Ascending aorta (tissue), 2 donors: ENCODE data around the gene INTS11. TPM values are rescaled to one million over a fixed set of nuclear protein-coding genes. Genes with fewer than 3 reads are reported as not detected.

Source experiments
- DNase-seq, 2 donors: peaks; one replicate each; pipeline ENCODE4 v3.0.0-alpha.2; 2019; ENCODE audit warnings: low spot score in 2 of 2
- H3K27ac ChIP-seq, 2 donors: fragments of 200-600 bp; sonication (generic); one replicate each; pipeline ENCODE4 v1.5.1; 2016 to 2017; ENCODE audit warnings: mild to moderate bottlenecking in 1 of 2
- H3K27me3 ChIP-seq: fragments of 200-600 bp; sonication (generic); one replicate; pipeline ENCODE4 v1.5.1; 2017
- H3K36me3 ChIP-seq, 2 donors: fragments of 200-600 bp; sonication (generic); one replicate each; pipeline ENCODE4 v1.5.1; 2016
- H3K4me1 ChIP-seq, 2 donors: fragments of 200-600 bp; sonication (generic); one replicate each; pipeline ENCODE4 v1.5.1; 2016 to 2017; ENCODE audit warnings: mild to moderate bottlenecking in 1 of 2
- H3K4me3 ChIP-seq, 2 donors: fragments of 200-600 bp; sonication (generic); one replicate each; pipeline ENCODE4 v1.5.1; 2016 to 2017; ENCODE audit warnings: mild to moderate bottlenecking in 1 of 2
- H3K9me3 ChIP-seq, 2 donors: fragments of 200-600 bp; sonication (generic); one replicate each; pipeline ENCODE4 v1.5.1; 2016
- CTCF ChIP-seq, 3 experiments: fragments of 200-600 bp in 2 of 3; fragments of 450-650 bp in 1 of 3; sonication (generic) in 2 of 3; IDR thresholded peaks; one replicate each; pipeline ENCODE4 v1.5.1; 2016 to 2019; ENCODE audit warnings: antibody characterized with exemption in 3 of 3, mild to moderate bottlenecking in 1 of 3, moderate library complexity in 1 of 3
- intact Hi-C: fragments of 100-400 bp; cut with DNase I; formaldehyde crosslinking; loops from one replicate; pipeline ENCODE4 v1.15.1; 2023
- total RNA-seq: library from RNA; depleted of rRNA; stranded (reverse); fragments of >200 nt; gene quantifications from one replicate; pipeline ENCODE4 v1.1.0, GENCODE V29; 2016

INTS11 gene
- total RNA-seq, 1 donor from 2014 or later = 214 TPM

- no peak for TF ChIP-seq CTCF (IDR thresholded peaks at IDR 0.05)
- peaks cover 0 to under 1% of the 10 kb centered on the region in 2 donors for H3K4me1 ChIP-seq
- no peak for DNase-seq
- intact Hi-C loops = no loop called here
- H3K36me3 ChIP-seq = peaks cover 46 to 78% of the 10 kb centered on the region in 2 donors
- H3K4me3 ChIP-seq = no peak overlapping the region
- H3K9me3 ChIP-seq = no peaks in the 10 kb centered on the region
- H3K27me3 ChIP-seq = no peaks in the 10 kb centered on the region
- no peak overlapping the region for H3K27ac ChIP-seq
Observed at GRCh38 chr1:1264868-1265272, 59.6 kb downstream of the INTS11 start.

- H3K36me3 ChIP-seq = peaks cover 53 to 86% of the 10 kb centered on the region in 2 donors
- H3K4me3 ChIP-seq = no peak overlapping the region
- TF ChIP-seq CTCF (IDR thresholded peaks at IDR 0.05) = no peak
- H3K4me1 ChIP-seq = no peaks in the 10 kb centered on the region
- intact Hi-C loops = no loop called here
- H3K27ac ChIP-seq = no peak overlapping the region
- no peaks in the 10 kb centered on the region for H3K27me3 ChIP-seq
- DNase-seq = no peak
- no peaks in the 10 kb centered on the region for H3K9me3 ChIP-seq
Observed at GRCh38 chr1:1264026-1264425, 60.4 kb downstream of the INTS11 start.

GRCh38 chr1:1262758-1263157, 61.7 kb downstream of the INTS11 start:
- no peak for TF ChIP-seq CTCF (IDR thresholded peaks at IDR 0.05)
- Histone ChIP-seq H3K36me3 (peaks cover 57 to 92% of the 10 kb centered on the region in 2 donors), H3K4me1 (no peaks in the 10 kb centered on the region), H3K4me3 (no peak overlapping the region), H3K27ac (no peak overlapping the region), H3K9me3 (no peaks in the 10 kb centered on the region), H3K27me3 (no peaks in the 10 kb centered on the region)
- no peak for DNase-seq
- intact Hi-C loops = no loop called here

GRCh38 chr1:1262071-1262470, 62.4 kb downstream of the INTS11 start:
- H3K27me3 ChIP-seq = no peaks in the 10 kb centered on the region
- H3K27ac ChIP-seq = no peak overlapping the region
- intact Hi-C loops = no loop called here
- TF ChIP-seq CTCF (IDR thresholded peaks at IDR 0.05) = no peak
- H3K9me3 ChIP-seq = no peaks in the 10 kb centered on the region
- H3K4me3 ChIP-seq = no peak overlapping the region
- H3K36me3 ChIP-seq = peaks cover 54 to 91% of the 10 kb centered on the region in 2 donors
- no peak for DNase-seq
- no peaks in the 10 kb centered on the region for H3K4me1 ChIP-seq

Other genes with a start within 250 kb of the INTS11 start
- 23.7 TPM for gene C1orf159, start 208.6 kb downstream of the INTS11 start, total RNA-seq
- not detected for gene TTLL10, start 150.8 kb downstream of the INTS11 start, total RNA-seq
- gene TNFRSF18, start 118.1 kb downstream of the INTS11 start, total RNA-seq = not detected
- 4.8 TPM for gene TNFRSF4, start 110.5 kb downstream of the INTS11 start, total RNA-seq
- 223 TPM for gene SDF4, start 92.7 kb downstream of the INTS11 start, total RNA-seq
- 94.9 TPM for gene B3GALT6, start 92.4 kb downstream of the INTS11 start, total RNA-seq
- not detected for gene C1QTNF12, start 77.9 kb downstream of the INTS11 start, total RNA-seq
- 25.2 TPM for gene UBE2J2, start 50.8 kb downstream of the INTS11 start, total RNA-seq
- 0.32 TPM for gene SCNN1D, start 44.2 kb downstream of the INTS11 start, total RNA-seq
- gene ACAP3, start 16.7 kb downstream of the INTS11 start, total RNA-seq = 105 TPM
- gene PUSL1, start 16.1 kb downstream of the INTS11 start, total RNA-seq = 28.3 TPM
- gene CPTP, start 142 bp upstream of the INTS11 start, total RNA-seq = 71.3 TPM
- 2.7 TPM for gene TAS1R3, start 6.6 kb upstream of the INTS11 start, total RNA-seq
- 66.7 TPM for gene DVL1, start 24.8 kb upstream of the INTS11 start, total RNA-seq
- 345 TPM for gene MXRA8, start 33.9 kb upstream of the INTS11 start, total RNA-seq
- gene AURKAIP1, start 50.5 kb upstream of the INTS11 start, total RNA-seq = 247 TPM
- 150 TPM for gene CCNL2, start 74.7 kb upstream of the INTS11 start, total RNA-seq
- 63.4 TPM for gene MRPL20, start 82.6 kb upstream of the INTS11 start, total RNA-seq
- gene ANKRD65, start 96.6 kb upstream of the INTS11 start, total RNA-seq = 12.5 TPM
- gene VWA1, start 111.0 kb upstream of the INTS11 start, total RNA-seq = 79.0 TPM
- not detected for gene ATAD3C, start 125.0 kb upstream of the INTS11 start, total RNA-seq
- 14.2 TPM for gene ATAD3B, start 147.1 kb upstream of the INTS11 start, total RNA-seq
- gene ATAD3A, start 187.5 kb upstream of the INTS11 start, total RNA-seq = 46.3 TPM
- not detected for gene TMEM240, start 216.0 kb upstream of the INTS11 start, total RNA-seq